Loucy (cell line): ENCODE results near the gene KCTD8.

Source experiments
- H2AFZ ChIP-seq: fragments of 200-600 bp; sonication (generic); 2 replicates; pipeline ENCODE4 v1.6.0; 2016; ENCODE audit warnings: antibody characterized with exemption, mild to moderate bottlenecking, low read length, moderate library complexity
- H3F3A ChIP-seq: fragments of 200-600 bp; 2 replicates; pipeline ENCODE4 v1.6.0; 2016; ENCODE audit warnings: antibody characterized with exemption, low read depth, mild to moderate bottlenecking
- H3K27me3 ChIP-seq: fragments of 200-600 bp; sonication (generic); 2 replicates; pipeline ENCODE4 v1.6.1; 2014; ENCODE audit warnings: low read length, mild to moderate bottlenecking; ENCODE audit not compliant: insufficient read depth, poor library complexity, severe bottlenecking
- H3K36me3 ChIP-seq: fragments of 200-600 bp; sonication (generic); 2 replicates; pipeline ENCODE4 v1.6.1; 2016; ENCODE audit warnings: low read length; ENCODE audit not compliant: insufficient read depth
- H3K4me1 ChIP-seq: fragments of 200-600 bp; sonication (generic); 2 replicates; pipeline ENCODE4 v1.5.1; 2014; ENCODE audit warnings: low read length, mild to moderate bottlenecking; ENCODE audit not compliant: insufficient read depth, poor library complexity, severe bottlenecking
- H3K4me2 ChIP-seq: fragments of 200-600 bp; sonication (generic); 2 replicates; pipeline ENCODE4 v1.6.0; 2014; ENCODE audit warnings: antibody characterized with exemption, low read length, low read depth, mild to moderate bottlenecking; ENCODE audit not compliant: poor library complexity, severe bottlenecking
- H3K4me3 ChIP-seq: fragments of 200-600 bp; sonication (generic); 2 replicates; pipeline ENCODE4 v1.5.1; 2014; ENCODE audit warnings: low read length, mild to moderate bottlenecking, mixed read lengths; ENCODE audit not compliant: poor library complexity, severe bottlenecking
- H3K79me2 ChIP-seq: fragments of 200-600 bp; sonication (generic); 2 replicates; pipeline ENCODE4 v1.6.1; 2014; ENCODE audit warnings: low read length; ENCODE audit not compliant: insufficient read depth
- H3K9ac ChIP-seq: fragments of 200-600 bp; sonication (generic); 2 replicates; pipeline ENCODE4 v1.6.0; 2014; ENCODE audit warnings: mild to moderate bottlenecking, low read depth, low read length, moderate library complexity; ENCODE audit not compliant: poor library complexity, severe bottlenecking
- H3K9me2 ChIP-seq: fragments of 200-600 bp; sonication (generic); replicated peaks from 2 replicates; pipeline ENCODE4 v1.6.1; 2016; ENCODE audit warnings: low read depth, low read length, mixed read lengths
- H3K9me3 ChIP-seq: fragments of 200-600 bp; sonication (generic); 2 replicates; pipeline ENCODE4 v1.6.1; 2014; ENCODE audit warnings: mild to moderate bottlenecking, antibody characterized with exemption, low read length, low read depth; ENCODE audit not compliant: insufficient read depth
- H4K20me1 ChIP-seq: fragments of 200-600 bp; sonication (generic); 2 replicates; pipeline ENCODE4 v1.6.0; 2014; ENCODE audit warnings: antibody characterized with exemption, low read length, mild to moderate bottlenecking; ENCODE audit not compliant: insufficient read depth, poor library complexity, severe bottlenecking
- CTCF ChIP-seq: fragments of 200-600 bp; sonication (generic); conservative IDR thresholded peaks from 2 replicates; pipeline ENCODE4 v1.5.1; 2014; ENCODE audit warnings: mild to moderate bottlenecking, antibody characterized with exemption, low read length
- EZH2phosphoT487 ChIP-seq: fragments of 200-600 bp; IDR thresholded peaks from 2 replicates; pipeline ENCODE4 v1.6.1; 2018; ENCODE audit warnings: antibody characterized with exemption, mild to moderate bottlenecking, moderate library complexity, borderline replicate concordance

The KCTD8 gene

GRCh38 chr4:44279469-44279868 lies 169.1 kb downstream of the KCTD8 start:
- no peaks in the 10 kb centered on the region for H3K36me3 ChIP-seq
- no peaks in the 10 kb centered on the region for H3K9me2 ChIP-seq
- no peak overlapping the region for H3K4me3 ChIP-seq
- no peaks in the 10 kb centered on the region for H3K4me1 ChIP-seq
- H3K9ac ChIP-seq, result no peak overlapping the region
- no peak overlapping the region for H2AFZ ChIP-seq
- H3K4me2 ChIP-seq, result no peak overlapping the region
- no peaks in the 10 kb centered on the region for H4K20me1 ChIP-seq
- TF ChIP-seq EZH2phosphoT487, result no peak
- TF ChIP-seq CTCF, result no peak
- H3K79me2 ChIP-seq, result no peaks in the 10 kb centered on the region
- H3K9me3 ChIP-seq, result no peaks in the 10 kb centered on the region
- H3K27me3 ChIP-seq, result no peaks in the 10 kb centered on the region
- H3F3A ChIP-seq, result no peaks in the 10 kb centered on the region

- no peaks in the 10 kb centered on the region for H3F3A ChIP-seq
- no peaks in the 10 kb centered on the region for H3K9me3 ChIP-seq
- no peaks in the 10 kb centered on the region for H4K20me1 ChIP-seq
- H3K4me3 ChIP-seq, result no peak overlapping the region
- H3K4me1 ChIP-seq, result no peaks in the 10 kb centered on the region
- H2AFZ ChIP-seq, result no peak overlapping the region
- H3K9me2 ChIP-seq, result no peaks in the 10 kb centered on the region
- no peaks in the 10 kb centered on the region for H3K36me3 ChIP-seq
- no peaks in the 10 kb centered on the region for H3K79me2 ChIP-seq
- H3K9ac ChIP-seq, result no peak overlapping the region
- H3K27me3 ChIP-seq, result no peaks in the 10 kb centered on the region
- no peak for TF ChIP-seq CTCF
- TF ChIP-seq EZH2phosphoT487, result no peak
- no peak overlapping the region for H3K4me2 ChIP-seq
Measured at GRCh38 chr4:44279066-44279465, 169.5 kb downstream of the KCTD8 start.

- Histone ChIP-seq H3K36me3 (no peaks in the 10 kb centered on the region), H3F3A (no peaks in the 10 kb centered on the region), H3K4me2 (no peak overlapping the region), H3K79me2 (no peaks in the 10 kb centered on the region), H3K27me3 (no peaks in the 10 kb centered on the region), H3K9me3 (no peaks in the 10 kb centered on the region), H2AFZ (no peak overlapping the region), H3K9ac (no peak overlapping the region), H4K20me1 (no peaks in the 10 kb centered on the region), H3K4me3 (no peak overlapping the region), H3K4me1 (no peaks in the 10 kb centered on the region), H3K9me2 (no peaks in the 10 kb centered on the region)
- TF ChIP-seq CTCF (no peak), EZH2phosphoT487 (no peak)
Measured at GRCh38 chr4:44257461-44257860, 191.1 kb downstream of the KCTD8 start.
